K562 (cell line): ENCODE data around the gene TRIM33. TPM values are rescaled to one million over a fixed set of nuclear protein-coding genes. Genes with fewer than 3 reads are reported as not detected.

Experiments
- ATAC-seq: fragments of 200-7000 bp; cut with Tn5 transposase; 3 replicates; pipeline ENCODE4 v1.9.1; 2020; ENCODE audit warnings: moderate library complexity
- BruUV-seq: library from RNA; stranded (reverse); fragments of 400-500 nt; replicated peaks from 2 replicates; lab custom pipeline; 2021; lab: Mats Ljungman, UMichigan
- CTCF ChIA-PET: fragments of 300-600 bp; formaldehyde crosslinking; extraction: SDS; loops from one replicate; lab custom pipeline; 2021; ENCODE audit warnings: low intra/inter-chr PET ratio; lab: Yijun Ruan, JAX
- POLR2A ChIA-PET: fragments of 300-600, 350-650 bp; sonication (Branson Sonifier 250); formaldehyde crosslinking; extraction: SDS; loops from one replicate; lab custom pipeline; 2021; ENCODE audit warnings: antibody characterized with exemption, inconsistent platforms; lab: Yijun Ruan, JAX
- DNase-seq, 4 experiments: peaks; one replicate each; pipeline versions ENCODE4 v3.0.0 to v3.0.0-alpha.2; 2011 to 2018; ENCODE audit warnings: low spot score in 3 of 4, mixed read lengths in 3 of 4; ENCODE audit errors: extremely low read depth in 1 of 4
- FAIRE-seq: peaks from 2 replicates; lab custom pipeline; 2011; peaks lifted over from hg19 to GRCh38; lab: Jason Lieb, UNC
- H2AFZ ChIP-seq: 2 replicates; pipeline ENCODE4 v1.6.0; 2011; ENCODE audit warnings: low read depth, low read length, control low read depth, inconsistent platforms
- H3K27ac ChIP-seq: fragments of 200-600 bp; 3 replicates; pipeline ENCODE4 v1.8.0; 2011; ENCODE audit warnings: low read depth, mild to moderate bottlenecking, control low read depth, inconsistent platforms, low read length, moderate library complexity, mixed read lengths; ENCODE audit errors: extremely low read depth
- H3K27me3 ChIP-seq, 2 experiments: fragments of 300-600 bp in 1 of 2; 2 replicates in 1 of 2; 3 replicates in 1 of 2; pipeline versions ENCODE4 v1.6.0 to v1.8.0; 2011; ENCODE audit warnings: inconsistent platforms in 2 of 2, low read length in 2 of 2, mild to moderate bottlenecking in 1 of 2, mixed read lengths in 1 of 2, moderate library complexity in 1 of 2; ENCODE audit not compliant: control insufficient read depth in 2 of 2, insufficient read depth in 2 of 2
- H3K36me3 ChIP-seq: fragments of 300-600 bp; 3 replicates; pipeline ENCODE4 v1.8.0; 2011; ENCODE audit warnings: mild to moderate bottlenecking, low read length, inconsistent platforms; ENCODE audit not compliant: control insufficient read depth, insufficient read depth
- H3K4me1 ChIP-seq, 2 experiments: fragments of 200-600 bp in 1 of 2; replicated peaks in 1 of 2; 2 replicates in 1 of 2; 3 replicates in 1 of 2; pipeline versions ENCODE4 v1.5.1 to v1.8.0; 2011; ENCODE audit warnings: inconsistent platforms in 2 of 2, low read length in 2 of 2, mild to moderate bottlenecking in 1 of 2, mixed read lengths in 1 of 2, moderate library complexity in 1 of 2; ENCODE audit not compliant: control insufficient read depth in 2 of 2, insufficient read depth in 2 of 2
- H3K4me2 ChIP-seq: 2 replicates; pipeline ENCODE4 v1.6.1; 2011; ENCODE audit warnings: low read length, control low read depth, inconsistent platforms, mixed read lengths; ENCODE audit not compliant: insufficient read depth
- H3K4me3 ChIP-seq: fragments of 200-600 bp; sonication (generic), shearing (Covaris generic); 2 replicates; pipeline ENCODE4 v1.5.1; 2016; ENCODE audit warnings: control low read depth, inconsistent platforms
- H3K79me2 ChIP-seq: fragments of 200-600 bp; 3 replicates; pipeline ENCODE4 v1.8.0; 2011; ENCODE audit warnings: low read length, inconsistent platforms; ENCODE audit not compliant: control insufficient read depth, insufficient read depth
- H3K9ac ChIP-seq, 2 experiments: 2 replicates each; pipeline versions ENCODE4 v1.6.0 to v1.6.1; 2011; ENCODE audit warnings: low read depth in 2 of 2, low read length in 2 of 2, control low read depth in 1 of 2, inconsistent platforms in 1 of 2, mild to moderate bottlenecking in 1 of 2, mixed read lengths in 1 of 2; ENCODE audit not compliant: insufficient read depth in 1 of 2
- H3K9me1 ChIP-seq: one replicate; pipeline ENCODE4 v1.6.0; 2011; ENCODE audit warnings: inconsistent platforms, mild to moderate bottlenecking, low read length, moderate library complexity; ENCODE audit not compliant: control insufficient read depth, insufficient read depth
- H3K9me3 ChIP-seq: replicated peaks from 2 replicates; pipeline ENCODE4 v1.5.1; 2011; ENCODE audit warnings: low read depth, low read length, inconsistent platforms; ENCODE audit not compliant: control insufficient read depth, insufficient read depth
- H4K20me1 ChIP-seq: replicated peaks from 2 replicates; pipeline ENCODE4 v1.6.1; 2011; ENCODE audit warnings: low read length, inconsistent platforms, mixed read lengths; ENCODE audit not compliant: control insufficient read depth, insufficient read depth
- AFF4 ChIP-seq: sonication (generic); formaldehyde crosslinking; IDR thresholded peaks from 2 replicates; pipeline ENCODE4 v1.8.0; 2023; ENCODE audit warnings: mild to moderate bottlenecking, missing genetic modification reagents
- C11orf30 ChIP-seq: fragments of 450-650 bp; IDR thresholded peaks from 2 replicates; pipeline ENCODE4 v1.6.1; 2016; ENCODE audit warnings: low read depth, mild to moderate bottlenecking
- EGR1 ChIP-seq: fragments of 450-650 bp; conservative IDR thresholded peaks from 2 replicates; pipeline ENCODE4 v1.6.1; 2017; ENCODE audit warnings: mild to moderate bottlenecking
- POLR2G ChIP-seq: fragments of 200-400 bp; formaldehyde crosslinking; IDR thresholded peaks from 2 replicates; pipeline ENCODE4 v1.6.1; 2017; ENCODE audit warnings: low read depth, mild to moderate bottlenecking, antibody characterized with exemption, low read length, moderate library complexity
- RBM15 ChIP-seq: fragments of 200-400 bp; formaldehyde crosslinking; IDR thresholded peaks from 2 replicates; pipeline ENCODE4 v1.6.1; 2018; ENCODE audit warnings: mild to moderate bottlenecking, low read length, moderate library complexity; ENCODE audit not compliant: insufficient read depth
- SMARCB1 ChIP-seq: IDR thresholded peaks from 2 replicates; pipeline ENCODE4 v1.6.1; 2011; ENCODE audit warnings: improper control_type of control experiment, low read depth; ENCODE audit not compliant: insufficient read length
- ZNF316 ChIP-seq: fragments of 450-650 bp; IDR thresholded peaks from 2 replicates; pipeline ENCODE4 v1.6.1; 2016
- ZNF584 ChIP-seq: fragments of 200-800 bp; sonication (Bioruptor generic); IDR thresholded peaks from 2 replicates; pipeline ENCODE4 v1.6.1; 2016; ENCODE audit warnings: low read depth, mild to moderate bottlenecking, missing genetic modification characterization, missing compliant biosample characterization
- WGBS: fragments of 100-300 bp; shearing (Covaris generic); methylation state at CpG from one replicate; pipeline ENCODE4 v1.1.6; 2016; ENCODE audit warnings: low coverage, mixed read lengths; ENCODE audit not compliant: insufficient coverage; ENCODE audit errors: missing lambda C conversion rate; 5-methylcytosine and 5-hydroxymethylcytosine counted together
- in situ Hi-C: fragments of 300-500 bp; cut with MboI; formaldehyde crosslinking; loops from 4 replicates; pipeline ENCODE4 v1.15.0; 2018; ENCODE audit warnings: inconsistent platforms, mixed read lengths
- intact Hi-C: fragments of 100-400 bp; cut with micrococcal nuclease; formaldehyde crosslinking; loops from 2 replicates; pipeline ENCODE4 v1.14.2; 2022
- polyA plus RNA-seq, 8 experiments: library from polyadenylated mRNA; depleted of rRNA in 4 of 8; stranded (reverse) in 5 of 8; unstranded in 3 of 8; fragments of >200 nt; fragmentation: Nextera tagmentation in 2 of 8; fragmentation: Illumina TruSeq in 1 of 8; extraction: Ambion mirVana in 2 of 8; extraction: Trizol in 1 of 8; gene quantifications; 2 replicates each; pipeline versions ENCODE4 v1.2.1 to v1.2.3, GENCODE V29; 2011 to 2014; ENCODE audit warnings: inconsistent platforms in 1 of 8, missing spikeins in 1 of 8
- total RNA-seq, 7 experiments: library from RNA; depleted of rRNA in 6 of 7; stranded (reverse); fragments of >200 nt in 6 of 7; fragmentation: Illumina TruSeq in 2 of 7; extraction: Trizol in 2 of 7; gene quantifications; 2 replicates each; pipeline versions ENCODE4 v1.2.1 to v1.2.3, GENCODE V29; 2011 to 2021; ENCODE audit warnings: low replicate concordance in 1 of 7

The TRIM33 gene
- total and polyA plus RNA-seq, 9 of the 15 experiments (the other 6 are each of a cell fraction or from before 2014, with no cell fraction given): 9.3 to 58.4 (median 40.2) TPM

GRCh38 chr1:114395863-114396262 lies 115.1 kb downstream of the TRIM33 start:
- 96% methylated on average over 1 of the region's 1 CpG for WGBS
- POLR2A ChIA-PET: no interaction called here
- H3K9ac ChIP-seq: no peak overlapping the region
- no TSS peak for BruUV-seq
- peaks cover 0 to 8% of the 10 kb centered on the region in 2 experiments; a peak in 2 of 5 replicates for H3K4me1 ChIP-seq
- H3K4me2 ChIP-seq: no peak overlapping the region
- in situ Hi-C loops: no loop called here
- H3K27ac ChIP-seq: no peak overlapping the region
- ATAC-seq (no peak), FAIRE-seq (no peak), DNase-seq (no peak)
- CTCF ChIA-PET: no interaction called here
- TF ChIP-seq SMARCB1 (no peak), EGR1 (no peak), ZNF316 (peak; percentile 75), RBM15 (no peak), AFF4 (CRISPR knock-in tag) (no peak), C11orf30 (peak; percentile 56; the same call in 1 of the 2 replicates), POLR2G (no peak), ZNF584 (CRISPR knock-in tag) (no peak)
- H3K4me3 ChIP-seq: no peak overlapping the region
- no peaks in the 10 kb centered on the region for H4K20me1 ChIP-seq
- H3K36me3 ChIP-seq: peaks cover 79% of the 10 kb centered on the region
- no peaks in the 10 kb centered on the region for H3K9me1 ChIP-seq
- H3K9me3 ChIP-seq: no peaks in the 10 kb centered on the region
- H3K79me2 ChIP-seq: no peaks in the 10 kb centered on the region
- H2AFZ ChIP-seq: no peak overlapping the region
- intact Hi-C loops: no loop called here
- H3K27me3 ChIP-seq: no peaks in the 10 kb centered on the region
